SJCRH30 (cell line): ENCODE measurements around the gene PGA5. TPM values are rescaled to one million over a fixed set of nuclear protein-coding genes. Genes with fewer than 3 reads are reported as not detected.
"Not testable (repeated sequence)": the region's sequence is repeated elsewhere in the genome, so short reads cannot be mapped to it uniquely, and the experiment has no call there.

Experiments
- DNase-seq, 2 experiments: peaks; one replicate each; pipeline ENCODE4 v3.0.0-alpha.2; 2015 to 2020
- H3K27ac ChIP-seq: fragments of 250-450 bp; sonication (Bioruptor Pico); 2 replicates; pipeline ENCODE4 v1.5.1; 2020; ENCODE audit warnings: mild to moderate bottlenecking, moderate library complexity
- H3K27me3 ChIP-seq: fragments of 250-450 bp; sonication (Bioruptor Pico); 2 replicates; pipeline ENCODE4 v1.5.1; 2020; ENCODE audit warnings: mild to moderate bottlenecking, moderate library complexity
- H3K36me3 ChIP-seq: fragments of 250-450 bp; sonication (Bioruptor Pico); 2 replicates; pipeline ENCODE4 v1.5.1; 2020; ENCODE audit warnings: mild to moderate bottlenecking, moderate library complexity
- H3K4me1 ChIP-seq: fragments of 250-450 bp; sonication (Bioruptor Pico); 2 replicates; pipeline ENCODE4 v1.5.1; 2020; ENCODE audit warnings: mild to moderate bottlenecking, moderate library complexity
- H3K4me3 ChIP-seq: fragments of 250-450 bp; sonication (Bioruptor Pico); 2 replicates; pipeline ENCODE4 v1.5.1; 2020; ENCODE audit warnings: mild to moderate bottlenecking, moderate library complexity
- H3K9me3 ChIP-seq: fragments of 250-450 bp; sonication (Bioruptor Pico); replicated peaks from 2 replicates; pipeline ENCODE4 v1.5.1; 2020; ENCODE audit warnings: mild to moderate bottlenecking, moderate library complexity
- total RNA-seq: library from RNA; depleted of rRNA; stranded (reverse); fragments of >200 nt; shearing (Covaris generic); gene quantifications from 2 replicates; pipeline ENCODE4 v1.2.3, GENCODE V29; 2014

PGA5 gene
- total RNA-seq, 1 experiment from 2014 or later: not detected

GRCh38 chr11:61248071-61248470 lies 7.1 kb downstream of the PGA5 start:
- DNase-seq, H3K4me1 ChIP-seq, H3K9me3 ChIP-seq, H3K36me3 ChIP-seq, H3K27me3 ChIP-seq, H3K4me3 ChIP-seq, H3K27ac ChIP-seq: not testable (repeated sequence)

GRCh38 chr11:61249201-61249600 lies 8.2 kb downstream of the PGA5 start:
- not testable (repeated sequence) for H3K36me3 ChIP-seq, H3K4me3 ChIP-seq, H3K4me1 ChIP-seq

GRCh38 chr11:61250796-61251765 lies 10.1 kb downstream of the PGA5 start:
- H3K9me3 ChIP-seq, H3K4me3 ChIP-seq: not testable (repeated sequence)

More at GRCh38 chr11:61249201-61249600, 8.2 kb downstream of the PGA5 start:
- H3K27me3 ChIP-seq, H3K9me3 ChIP-seq, DNase-seq, H3K27ac ChIP-seq: not testable (repeated sequence)

GRCh38 chr11:61252332-61252731 lies 11.4 kb downstream of the PGA5 start:
- H3K27ac ChIP-seq, H3K4me1 ChIP-seq, H3K36me3 ChIP-seq, H3K27me3 ChIP-seq, DNase-seq, H3K9me3 ChIP-seq, H3K4me3 ChIP-seq: not testable (repeated sequence)

More at GRCh38 chr11:61250796-61251765, 10.1 kb downstream of the PGA5 start:
- not testable (repeated sequence) for H3K36me3 ChIP-seq, H3K27me3 ChIP-seq, H3K4me1 ChIP-seq, H3K27ac ChIP-seq
- DNase-seq: peak; percentile 31 to 44

GRCh38 chr11:61254403-61255025 lies 13.5 kb downstream of the PGA5 start:
- no peaks in the 10 kb centered on the region for H3K27me3 ChIP-seq
- H3K36me3 ChIP-seq: no peaks in the 10 kb centered on the region
- no peaks in the 10 kb centered on the region; the same call in 1 of the 2 replicates for H3K4me1 ChIP-seq
- DNase-seq: peak; percentile 47 to 74
- no peak overlapping the region for H3K27ac ChIP-seq
- H3K4me3 ChIP-seq: no peak overlapping the region
- H3K9me3 ChIP-seq: no peaks in the 10 kb centered on the region

GRCh38 chr11:61256710-61257482 lies 15.9 kb downstream of the PGA5 start:
- Histone ChIP-seq H3K4me3 (no peak overlapping the region), H3K36me3 (no peaks in the 10 kb centered on the region), H3K4me1 (no peaks in the 10 kb centered on the region; the same call in 1 of the 2 replicates), H3K27ac (no peak overlapping the region), H3K9me3 (no peaks in the 10 kb centered on the region), H3K27me3 (no peaks in the 10 kb centered on the region)
- no peak for DNase-seq

- Histone ChIP-seq H3K4me3 (no peak overlapping the region), H3K27ac (no peak overlapping the region), H3K4me1 (no peaks in the 10 kb centered on the region), H3K36me3 (no peaks in the 10 kb centered on the region), H3K9me3 (no peaks in the 10 kb centered on the region), H3K27me3 (no peaks in the 10 kb centered on the region)
- no peak for DNase-seq
Observed at GRCh38 chr11:61258546-61258945, 17.6 kb downstream of the PGA5 start.

GRCh38 chr11:61259363-61259762 lies 18.4 kb downstream of the PGA5 start:
- no peaks in the 10 kb centered on the region for H3K27me3 ChIP-seq
- no peak for DNase-seq
- no peaks in the 10 kb centered on the region for H3K4me1 ChIP-seq
- no peaks in the 10 kb centered on the region for H3K9me3 ChIP-seq
- H3K27ac ChIP-seq: no peak overlapping the region
- no peaks in the 10 kb centered on the region for H3K36me3 ChIP-seq
- no peak overlapping the region for H3K4me3 ChIP-seq

GRCh38 chr11:61264371-61264770 lies 23.4 kb downstream of the PGA5 start:
- Histone ChIP-seq H3K9me3 (no peaks in the 10 kb centered on the region), H3K27ac (no peak overlapping the region), H3K27me3 (no peaks in the 10 kb centered on the region), H3K4me3 (no peak overlapping the region), H3K4me1 (no peaks in the 10 kb centered on the region; the same call in 1 of the 2 replicates), H3K36me3 (no peaks in the 10 kb centered on the region)
- DNase-seq: no peak

GRCh38 chr11:61264795-61265194 lies 23.8 kb downstream of the PGA5 start:
- H3K27me3 ChIP-seq: no peaks in the 10 kb centered on the region
- no peaks in the 10 kb centered on the region; the same call in 1 of the 2 replicates for H3K4me1 ChIP-seq
- DNase-seq: no peak
- H3K36me3 ChIP-seq: no peaks in the 10 kb centered on the region
- no peak overlapping the region for H3K4me3 ChIP-seq
- no peak overlapping the region for H3K27ac ChIP-seq
- no peaks in the 10 kb centered on the region for H3K9me3 ChIP-seq

- no peak for DNase-seq
Observed at GRCh38 chr11:61265357-61265756, 24.4 kb downstream of the PGA5 start.

GRCh38 chr11:61266602-61267001 lies 25.6 kb downstream of the PGA5 start:
- Histone ChIP-seq H3K4me1 (no peaks in the 10 kb centered on the region; the same call in 1 of the 2 replicates), H3K4me3 (no peak overlapping the region), H3K27ac (no peak overlapping the region), H3K27me3 (no peaks in the 10 kb centered on the region), H3K36me3 (no peaks in the 10 kb centered on the region), H3K9me3 (no peaks in the 10 kb centered on the region)
- no peak for DNase-seq

More at GRCh38 chr11:61265357-61265756, 24.4 kb downstream of the PGA5 start:
- H3K4me1 ChIP-seq: no peaks in the 10 kb centered on the region; the same call in 1 of the 2 replicates
- H3K36me3 ChIP-seq: no peaks in the 10 kb centered on the region
- H3K4me3 ChIP-seq: no peak overlapping the region
- no peaks in the 10 kb centered on the region for H3K27me3 ChIP-seq
- H3K9me3 ChIP-seq: no peaks in the 10 kb centered on the region
- H3K27ac ChIP-seq: no peak overlapping the region

- H3K4me1 ChIP-seq: no peaks in the 10 kb centered on the region; the same call in 1 of the 2 replicates
- H3K27me3 ChIP-seq: no peaks in the 10 kb centered on the region
- H3K9me3 ChIP-seq: no peaks in the 10 kb centered on the region
- H3K4me3 ChIP-seq: no peak overlapping the region
- no peaks in the 10 kb centered on the region for H3K36me3 ChIP-seq
- no peak overlapping the region for H3K27ac ChIP-seq
- DNase-seq: no peak
Observed at GRCh38 chr11:61267437-61267841, 26.5 kb downstream of the PGA5 start.

- Histone ChIP-seq H3K4me1 (no peaks in the 10 kb centered on the region; the same call in 1 of the 2 replicates), H3K27ac (no peak overlapping the region), H3K36me3 (no peaks in the 10 kb centered on the region), H3K27me3 (no peaks in the 10 kb centered on the region), H3K4me3 (no peak overlapping the region), H3K9me3 (no peaks in the 10 kb centered on the region)
- DNase-seq: no peak
Observed at GRCh38 chr11:61268588-61269250, 27.7 kb downstream of the PGA5 start.
